Gastroesophageal sphincter (tissue), 3 donors: ENCODE measurements around the gene CBX6.

Experiments
- EP300 ChIP-seq: sonication (generic); formaldehyde crosslinking; IDR thresholded peaks from one replicate; pipeline ENCODE4 v1.6.1; 2017; ENCODE audit warnings: antibody characterized with exemption, mild to moderate bottlenecking
- POLR2A ChIP-seq, 2 donors: fragments of 450-650 bp; IDR thresholded peaks; one replicate each; pipeline ENCODE4 v1.6.1; 2017; ENCODE audit warnings: antibody characterized with exemption in 2 of 2, mild to moderate bottlenecking in 2 of 2, moderate library complexity in 1 of 2
- POLR2AphosphoS5 ChIP-seq: sonication (generic); formaldehyde crosslinking; IDR thresholded peaks from one replicate; pipeline ENCODE4 v1.6.1; 2017; ENCODE audit warnings: antibody characterized with exemption
- TF ChIP-seq, protein P1 (sequence below), 4 experiments: fragments of 200-600 bp in 2 of 4; fragments of 450-650 bp in 2 of 4; sonication (generic) in 1 of 4; IDR thresholded peaks; one replicate each; pipeline ENCODE4 v1.5.1; 2017 to 2019; ENCODE audit warnings: antibody characterized with exemption in 4 of 4, mild to moderate bottlenecking in 2 of 4, moderate library complexity in 2 of 4

DNA sequence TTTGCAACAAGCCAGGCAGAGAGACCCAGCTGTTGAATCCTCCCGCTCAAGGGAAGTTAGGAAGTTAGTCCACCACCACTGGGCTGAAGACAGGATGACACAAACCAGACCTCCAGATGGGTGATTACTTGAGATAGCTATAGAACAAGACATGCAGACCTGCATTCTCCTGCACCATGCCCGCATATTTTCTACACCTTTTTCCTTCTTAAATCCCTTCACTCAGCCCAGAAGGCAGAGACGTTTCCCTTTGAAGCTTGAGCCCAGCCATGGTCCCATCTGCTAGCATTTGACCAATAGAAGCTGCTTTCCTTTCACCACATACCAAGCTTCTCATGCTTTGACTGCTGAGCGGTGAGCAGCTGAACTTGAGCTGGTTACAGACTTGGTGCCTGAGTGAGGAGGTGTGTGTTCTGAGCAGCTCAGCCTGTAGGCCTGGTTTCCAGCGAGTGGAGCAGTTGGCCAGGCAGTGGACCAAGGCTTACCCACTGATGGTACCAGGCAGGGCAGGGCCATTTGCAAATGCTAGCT lies 29.2 kb upstream of the CBX6 start:
- TF ChIP-seq, protein P1, sequence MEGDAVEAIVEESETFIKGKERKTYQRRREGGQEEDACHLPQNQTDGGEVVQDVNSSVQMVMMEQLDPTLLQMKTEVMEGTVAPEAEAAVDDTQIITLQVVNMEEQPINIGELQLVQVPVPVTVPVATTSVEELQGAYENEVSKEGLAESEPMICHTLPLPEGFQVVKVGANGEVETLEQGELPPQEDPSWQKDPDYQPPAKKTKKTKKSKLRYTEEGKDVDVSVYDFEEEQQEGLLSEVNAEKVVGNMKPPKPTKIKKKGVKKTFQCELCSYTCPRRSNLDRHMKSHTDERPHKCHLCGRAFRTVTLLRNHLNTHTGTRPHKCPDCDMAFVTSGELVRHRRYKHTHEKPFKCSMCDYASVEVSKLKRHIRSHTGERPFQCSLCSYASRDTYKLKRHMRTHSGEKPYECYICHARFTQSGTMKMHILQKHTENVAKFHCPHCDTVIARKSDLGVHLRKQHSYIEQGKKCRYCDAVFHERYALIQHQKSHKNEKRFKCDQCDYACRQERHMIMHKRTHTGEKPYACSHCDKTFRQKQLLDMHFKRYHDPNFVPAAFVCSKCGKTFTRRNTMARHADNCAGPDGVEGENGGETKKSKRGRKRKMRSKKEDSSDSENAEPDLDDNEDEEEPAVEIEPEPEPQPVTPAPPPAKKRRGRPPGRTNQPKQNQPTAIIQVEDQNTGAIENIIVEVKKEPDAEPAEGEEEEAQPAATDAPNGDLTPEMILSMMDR (IDR thresholded peaks at IDR 0.05): no peak
- TF ChIP-seq POLR2A (IDR thresholded peaks at IDR 0.05) (no peak), POLR2AphosphoS5 (no peak), EP300 (no peak)
